Cardiac fibroblast (primary cell): ENCODE data around the gene ARMC7.
A peak's percentile ranks its signal among the peaks of the same experiment; 100 is the strongest.
"Not testable (repeated sequence)": the region's sequence is repeated elsewhere in the genome, so short reads cannot be mapped to it uniquely, and the experiment has no call there.

Experiments used
- DNase-seq, 2 donors: peaks; one replicate each; pipeline versions ENCODE4 v3.0.0 to v3.0.0-alpha.2; 2010; ENCODE audit warnings: low read depth in 2 of 2
- H3K4me3 ChIP-seq, 2 donors: replicated peaks in 1 of 2; 1 replicate in 1 of 2; 2 replicates in 1 of 2; pipeline ENCODE4 v1.5.1; 2011; ENCODE audit warnings: low read depth in 2 of 2, low read length in 2 of 2, mild to moderate bottlenecking in 2 of 2, moderate library complexity in 1 of 2
- CTCF ChIP-seq: IDR thresholded peaks from one replicate; pipeline ENCODE4 v1.5.1; 2011; ENCODE audit warnings: low read depth, mild to moderate bottlenecking, low read length, inconsistent platforms

The ARMC7 gene

GRCh38 chr17:75159196-75160031, 49.6 kb downstream of the ARMC7 start:
- TF ChIP-seq CTCF = no peak
- DNase-seq = peak in 1 of 2 donors; percentile 80
- H3K4me3 ChIP-seq = no peak overlapping the region

GRCh38 chr17:75160211-75160610, 50.4 kb downstream of the ARMC7 start:
- H3K4me3 ChIP-seq = no peak overlapping the region
- no peak for DNase-seq
- no peak for TF ChIP-seq CTCF

GRCh38 chr17:75163074-75163473, 53.3 kb downstream of the ARMC7 start:
- no peak for TF ChIP-seq CTCF
- no peak overlapping the region for H3K4me3 ChIP-seq
- DNase-seq = no peak

GRCh38 chr17:75164606-75165005, 54.8 kb downstream of the ARMC7 start:
- not testable (repeated sequence) for DNase-seq, H3K4me3 ChIP-seq

- no peak overlapping the region for H3K4me3 ChIP-seq
- DNase-seq = no peak
Observed at GRCh38 chr17:75168998-75169397, 59.2 kb downstream of the ARMC7 start.

GRCh38 chr17:75173526-75173925, 63.8 kb downstream of the ARMC7 start:
- TF ChIP-seq CTCF = no peak
- DNase-seq = no peak
- H3K4me3 ChIP-seq = no peak overlapping the region

More at GRCh38 chr17:75168998-75169397, 59.2 kb downstream of the ARMC7 start:
- no peak for TF ChIP-seq CTCF

- no peak overlapping the region for H3K4me3 ChIP-seq
- TF ChIP-seq CTCF = no peak
- no peak for DNase-seq
Observed at GRCh38 chr17:75174996-75175395, 65.2 kb downstream of the ARMC7 start.
